K562 (cell line): ENCODE data around the gene TMEM132C. TPM values are rescaled to one million over a fixed set of nuclear protein-coding genes. Genes with fewer than 3 reads are reported as not detected.

Experiments
- ATAC-seq: fragments of 200-7000 bp; cut with Tn5 transposase; 3 replicates; pipeline ENCODE4 v1.9.1; 2020; ENCODE audit warnings: moderate library complexity
- BruUV-seq: library from RNA; stranded (reverse); fragments of 400-500 nt; replicated peaks from 2 replicates; lab custom pipeline; 2021; lab: Mats Ljungman, UMichigan
- CTCF ChIA-PET: fragments of 300-600 bp; formaldehyde crosslinking; extraction: SDS; loops from one replicate; lab custom pipeline; 2021; ENCODE audit warnings: low intra/inter-chr PET ratio; lab: Yijun Ruan, JAX
- POLR2A ChIA-PET: fragments of 300-600, 350-650 bp; sonication (Branson Sonifier 250); formaldehyde crosslinking; extraction: SDS; loops from one replicate; lab custom pipeline; 2021; ENCODE audit warnings: antibody characterized with exemption, inconsistent platforms; lab: Yijun Ruan, JAX
- DNase-seq, 4 experiments: peaks; one replicate each; pipeline versions ENCODE4 v3.0.0 to v3.0.0-alpha.2; 2011 to 2018; ENCODE audit warnings: low spot score in 3 of 4, mixed read lengths in 3 of 4; ENCODE audit errors: extremely low read depth in 1 of 4
- FAIRE-seq: peaks from 2 replicates; lab custom pipeline; 2011; peaks lifted over from hg19 to GRCh38; lab: Jason Lieb, UNC
- H2AFZ ChIP-seq: 2 replicates; pipeline ENCODE4 v1.6.0; 2011; ENCODE audit warnings: low read depth, low read length, control low read depth, inconsistent platforms
- H3K27ac ChIP-seq: fragments of 200-600 bp; 3 replicates; pipeline ENCODE4 v1.8.0; 2011; ENCODE audit warnings: low read depth, mild to moderate bottlenecking, control low read depth, inconsistent platforms, low read length, moderate library complexity, mixed read lengths; ENCODE audit errors: extremely low read depth
- H3K27me3 ChIP-seq, 2 experiments: fragments of 300-600 bp in 1 of 2; 2 replicates in 1 of 2; 3 replicates in 1 of 2; pipeline versions ENCODE4 v1.6.0 to v1.8.0; 2011; ENCODE audit warnings: inconsistent platforms in 2 of 2, low read length in 2 of 2, mild to moderate bottlenecking in 1 of 2, mixed read lengths in 1 of 2, moderate library complexity in 1 of 2; ENCODE audit not compliant: control insufficient read depth in 2 of 2, insufficient read depth in 2 of 2
- H3K36me3 ChIP-seq: fragments of 300-600 bp; 3 replicates; pipeline ENCODE4 v1.8.0; 2011; ENCODE audit warnings: mild to moderate bottlenecking, low read length, inconsistent platforms; ENCODE audit not compliant: control insufficient read depth, insufficient read depth
- H3K4me1 ChIP-seq, 2 experiments: fragments of 200-600 bp in 1 of 2; replicated peaks in 1 of 2; 2 replicates in 1 of 2; 3 replicates in 1 of 2; pipeline versions ENCODE4 v1.5.1 to v1.8.0; 2011; ENCODE audit warnings: inconsistent platforms in 2 of 2, low read length in 2 of 2, mild to moderate bottlenecking in 1 of 2, mixed read lengths in 1 of 2, moderate library complexity in 1 of 2; ENCODE audit not compliant: control insufficient read depth in 2 of 2, insufficient read depth in 2 of 2
- H3K4me2 ChIP-seq: 2 replicates; pipeline ENCODE4 v1.6.1; 2011; ENCODE audit warnings: low read length, control low read depth, inconsistent platforms, mixed read lengths; ENCODE audit not compliant: insufficient read depth
- H3K4me3 ChIP-seq: fragments of 200-600 bp; sonication (generic), shearing (Covaris generic); 2 replicates; pipeline ENCODE4 v1.5.1; 2016; ENCODE audit warnings: control low read depth, inconsistent platforms
- H3K79me2 ChIP-seq: fragments of 200-600 bp; 3 replicates; pipeline ENCODE4 v1.8.0; 2011; ENCODE audit warnings: low read length, inconsistent platforms; ENCODE audit not compliant: control insufficient read depth, insufficient read depth
- H3K9ac ChIP-seq, 2 experiments: 2 replicates each; pipeline versions ENCODE4 v1.6.0 to v1.6.1; 2011; ENCODE audit warnings: low read depth in 2 of 2, low read length in 2 of 2, control low read depth in 1 of 2, inconsistent platforms in 1 of 2, mild to moderate bottlenecking in 1 of 2, mixed read lengths in 1 of 2; ENCODE audit not compliant: insufficient read depth in 1 of 2
- H3K9me1 ChIP-seq: one replicate; pipeline ENCODE4 v1.6.0; 2011; ENCODE audit warnings: inconsistent platforms, mild to moderate bottlenecking, low read length, moderate library complexity; ENCODE audit not compliant: control insufficient read depth, insufficient read depth
- H3K9me3 ChIP-seq: replicated peaks from 2 replicates; pipeline ENCODE4 v1.5.1; 2011; ENCODE audit warnings: low read depth, low read length, inconsistent platforms; ENCODE audit not compliant: control insufficient read depth, insufficient read depth
- H4K20me1 ChIP-seq: replicated peaks from 2 replicates; pipeline ENCODE4 v1.6.1; 2011; ENCODE audit warnings: low read length, inconsistent platforms, mixed read lengths; ENCODE audit not compliant: control insufficient read depth, insufficient read depth
- FOXO4 ChIP-seq: fragments of 450-650 bp; formaldehyde crosslinking; IDR thresholded peaks from 2 replicates; pipeline ENCODE4 v1.4.0; 2020; ENCODE audit warnings: mild to moderate bottlenecking, moderate library complexity
- SETDB1 ChIP-seq: IDR thresholded peaks from one replicate; pipeline ENCODE4 v1.6.1; 2012; ENCODE audit warnings: low read length, control low read depth, inconsistent platforms
- SRSF9 ChIP-seq: fragments of 200-400 bp; formaldehyde crosslinking; IDR thresholded peaks from 2 replicates; pipeline ENCODE4 v1.6.1; 2017; ENCODE audit warnings: low read depth, low read length, borderline replicate concordance
- ZBTB26 ChIP-seq: fragments of 450-650 bp; formaldehyde crosslinking; IDR thresholded peaks from 2 replicates; pipeline ENCODE4 v1.4.0; 2022; ENCODE audit warnings: missing genetic modification characterization
- ZKSCAN3 ChIP-seq: fragments of 250-450 bp; sonication (Bioruptor Pico); IDR thresholded peaks from 2 replicates; pipeline ENCODE4 v1.4.0; 2020
- ZNF124 ChIP-seq: sonication (generic); formaldehyde crosslinking; IDR thresholded peaks from 2 replicates; pipeline ENCODE4 v1.8.1; 2022; ENCODE audit warnings: missing genetic modification reagents
- ZSCAN29 ChIP-seq: fragments of 450-650 bp; IDR thresholded peaks from 2 replicates; pipeline ENCODE4 v1.6.1; 2017
- WGBS: fragments of 100-300 bp; shearing (Covaris generic); methylation state at CpG from one replicate; pipeline ENCODE4 v1.1.6; 2016; ENCODE audit warnings: low coverage, mixed read lengths; ENCODE audit not compliant: insufficient coverage; ENCODE audit errors: missing lambda C conversion rate; 5-methylcytosine and 5-hydroxymethylcytosine counted together
- in situ Hi-C: fragments of 300-500 bp; cut with MboI; formaldehyde crosslinking; loops from 4 replicates; pipeline ENCODE4 v1.15.0; 2018; ENCODE audit warnings: inconsistent platforms, mixed read lengths
- intact Hi-C: fragments of 100-400 bp; cut with micrococcal nuclease; formaldehyde crosslinking; loops from 2 replicates; pipeline ENCODE4 v1.14.2; 2022
- polyA plus RNA-seq, 8 experiments: library from polyadenylated mRNA; depleted of rRNA in 4 of 8; stranded (reverse) in 5 of 8; unstranded in 3 of 8; fragments of >200 nt; fragmentation: Nextera tagmentation in 2 of 8; fragmentation: Illumina TruSeq in 1 of 8; extraction: Ambion mirVana in 2 of 8; extraction: Trizol in 1 of 8; gene quantifications; 2 replicates each; pipeline versions ENCODE4 v1.2.1 to v1.2.3, GENCODE V29; 2011 to 2014; ENCODE audit warnings: inconsistent platforms in 1 of 8, missing spikeins in 1 of 8
- total RNA-seq, 7 experiments: library from RNA; depleted of rRNA in 6 of 7; stranded (reverse); fragments of >200 nt in 6 of 7; fragmentation: Illumina TruSeq in 2 of 7; extraction: Trizol in 2 of 7; gene quantifications; 2 replicates each; pipeline versions ENCODE4 v1.2.1 to v1.2.3, GENCODE V29; 2011 to 2021; ENCODE audit warnings: low replicate concordance in 1 of 7

TMEM132C gene
- total and polyA plus RNA-seq, 9 of the 15 experiments (the other 6 are each of a cell fraction or from before 2014, with no cell fraction given), result not detected

- no peak overlapping the region for H3K9ac ChIP-seq
These were observed 344.8 kb downstream of the TMEM132C start for GRCh38 chr12:128611736-128612135.

More at GRCh38 chr12:128611736-128612135, 344.8 kb downstream of the TMEM132C start:
- Histone ChIP-seq H3K79me2 (no peaks in the 10 kb centered on the region), H3K27me3 (no peaks in the 10 kb centered on the region; a peak in 1 of 5 replicates), H3K4me3 (no peak overlapping the region), H3K9me3 (no peaks in the 10 kb centered on the region), H2AFZ (no peak overlapping the region), H3K36me3 (no peaks in the 10 kb centered on the region), H3K9me1 (no peaks in the 10 kb centered on the region), H3K4me1 (no peaks in the 10 kb centered on the region), H3K4me2 (no peak overlapping the region), H4K20me1 (no peaks in the 10 kb centered on the region), H3K27ac (no peak overlapping the region)
- ChIA-PET POLR2A (no interaction called here), CTCF (no interaction called here)
- intact Hi-C loops (no loop called here), in situ Hi-C loops (no loop called here)
- TF ChIP-seq SRSF9 (no peak), ZNF124 (no peak), ZBTB26 (CRISPR knock-in tag) (no peak), FOXO4 (CRISPR knock-in tag) (no peak), ZSCAN29 (no peak), ZKSCAN3 (no peak), SETDB1 (no peak)
- no peak for FAIRE-seq
- WGBS, result 0% methylated on average over 6 of the region's 6 CpGs
- no peak for DNase-seq
- no TSS peak for BruUV-seq
- ATAC-seq, result no peak
